ENCODE measurements around the gene DPP6.

The DPP6 gene

DNA sequence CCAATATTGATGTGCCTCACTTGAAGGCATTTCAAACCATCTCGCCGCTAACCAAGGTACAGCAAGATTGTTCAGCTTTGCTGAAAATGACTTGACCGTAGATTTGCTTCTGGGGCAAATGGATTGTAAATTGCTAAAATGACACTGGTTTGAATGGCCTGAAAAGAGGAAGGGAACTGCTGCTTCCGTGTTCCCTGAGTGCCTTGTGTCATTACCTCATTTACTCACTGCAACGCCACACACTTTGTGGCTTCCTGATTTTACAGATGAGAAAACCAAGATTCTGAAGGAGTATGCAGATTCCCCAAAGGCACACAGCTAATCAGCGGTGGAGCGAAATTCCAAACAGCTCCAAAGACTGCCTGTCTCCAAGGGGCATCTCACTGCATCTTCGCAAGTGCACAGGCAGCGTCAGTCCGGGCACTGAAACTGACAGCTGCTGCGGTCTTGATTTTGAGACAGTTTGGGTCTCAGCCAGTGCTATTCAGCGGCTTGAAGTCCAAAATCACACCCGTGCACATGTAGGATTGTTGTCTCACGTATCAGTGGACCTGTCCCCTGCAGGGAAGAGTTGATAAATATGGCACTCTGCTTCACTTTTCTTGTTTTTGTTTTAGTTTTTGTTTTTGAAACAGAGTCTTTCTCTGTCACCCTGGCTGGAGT lies 290.9 kb downstream of the DPP6 start:
- in situ Hi-C loops (cut with HindIII; ENCODE audit: low pct_unique_long_range_greater_than_20kb, low sequenced_read_pairs): no loop called here
- no peak for TF ChIP-seq JUND (IDR thresholded peaks at IDR 0.05; ENCODE audit: low read depth)
- no peak for DNase-seq (ENCODE audit: low read depth in 1 of 2, low spot score in 1 of 2)

GRCh38 chr7:154343778-154344412 lies 291.7 kb downstream of the DPP6 start:
- in situ Hi-C loops (cut with HindIII; ENCODE audit: low pct_unique_long_range_greater_than_20kb, low sequenced_read_pairs): no loop called here
- no peak for TF ChIP-seq JUND (IDR thresholded peaks at IDR 0.05; ENCODE audit: low read depth)
- DNase-seq (ENCODE audit: low read depth in 1 of 2, low spot score in 1 of 2): no peak

GRCh38 chr7:154345093-154345492 lies 292.9 kb downstream of the DPP6 start:
- in situ Hi-C loops (cut with HindIII; ENCODE audit: low pct_unique_long_range_greater_than_20kb, low sequenced_read_pairs): no loop called here
- no peak for DNase-seq (ENCODE audit: low read depth in 1 of 2, low spot score in 1 of 2)
- no peak for TF ChIP-seq JUND (IDR thresholded peaks at IDR 0.05; ENCODE audit: low read depth)

- DNase-seq (ENCODE audit: low read depth in 1 of 2, low spot score in 1 of 2): no peak
- in situ Hi-C loops (cut with HindIII; ENCODE audit: low pct_unique_long_range_greater_than_20kb, low sequenced_read_pairs): no loop called here
- TF ChIP-seq JUND (IDR thresholded peaks at IDR 0.05; ENCODE audit: low read depth): no peak
Measured at GRCh38 chr7:154347700-154348266, 295.6 kb downstream of the DPP6 start.

- in situ Hi-C loops (cut with HindIII; ENCODE audit: low pct_unique_long_range_greater_than_20kb, low sequenced_read_pairs): no loop called here
- DNase-seq (ENCODE audit: low read depth in 1 of 2, low spot score in 1 of 2): no peak
- no peak for TF ChIP-seq JUND (IDR thresholded peaks at IDR 0.05; ENCODE audit: low read depth)
Measured at GRCh38 chr7:154350892-154351291, 298.7 kb downstream of the DPP6 start.

DNA sequence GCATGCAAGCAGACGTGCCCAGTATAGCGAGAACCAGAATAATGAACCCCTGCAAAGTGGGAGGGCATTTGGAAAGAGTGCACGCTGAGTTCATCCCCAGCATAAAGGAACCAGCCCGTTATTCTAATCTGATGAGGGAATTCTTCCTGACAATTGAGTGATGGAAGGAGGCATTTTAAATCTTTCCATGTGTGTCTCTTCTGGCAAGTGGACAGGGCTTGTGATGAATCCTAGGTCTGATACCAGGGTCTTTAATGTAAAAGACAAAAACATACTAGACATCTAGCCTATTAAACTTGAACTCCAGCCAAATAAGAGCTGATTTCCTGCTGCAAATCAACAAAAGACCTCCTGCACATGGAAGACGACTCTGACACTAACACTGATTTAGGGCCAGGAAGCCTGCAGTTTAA lies 301.2 kb downstream of the DPP6 start:
- in situ Hi-C loops (cut with HindIII; ENCODE audit: low pct_unique_long_range_greater_than_20kb, low sequenced_read_pairs): no loop called here
- no peak for DNase-seq (ENCODE audit: low read depth in 1 of 2, low spot score in 1 of 2)
- no peak for TF ChIP-seq JUND (IDR thresholded peaks at IDR 0.05; ENCODE audit: low read depth)

- in situ Hi-C loops (cut with HindIII; ENCODE audit: low pct_unique_long_range_greater_than_20kb, low sequenced_read_pairs): no loop called here
- TF ChIP-seq JUND (IDR thresholded peaks at IDR 0.05; ENCODE audit: low read depth): no peak
- no peak for DNase-seq (ENCODE audit: low read depth in 1 of 2, low spot score in 1 of 2)
Measured at GRCh38 chr7:154364170-154364569, 312.0 kb downstream of the DPP6 start.

GRCh38 chr7:154371424-154371823 lies 319.2 kb downstream of the DPP6 start:
- TF ChIP-seq JUND (IDR thresholded peaks at IDR 0.05; ENCODE audit: low read depth): no peak
- in situ Hi-C loops (cut with HindIII; ENCODE audit: low pct_unique_long_range_greater_than_20kb, low sequenced_read_pairs): no loop called here
- DNase-seq (ENCODE audit: low read depth in 1 of 2, low spot score in 1 of 2): no peak

GRCh38 chr7:154372011-154372601 lies 319.9 kb downstream of the DPP6 start:
- DNase-seq (ENCODE audit: low read depth in 1 of 2, low spot score in 1 of 2): no peak
- no peak for TF ChIP-seq JUND (IDR thresholded peaks at IDR 0.05; ENCODE audit: low read depth)
- in situ Hi-C loops (cut with HindIII; ENCODE audit: low pct_unique_long_range_greater_than_20kb, low sequenced_read_pairs): no loop called here

- in situ Hi-C loops (cut with HindIII; ENCODE audit: low pct_unique_long_range_greater_than_20kb, low sequenced_read_pairs): no loop called here
- no peak for DNase-seq (ENCODE audit: low read depth in 1 of 2, low spot score in 1 of 2)
- TF ChIP-seq JUND (IDR thresholded peaks at IDR 0.05; ENCODE audit: low read depth): no peak
Measured at GRCh38 chr7:154373956-154374355, 321.8 kb downstream of the DPP6 start.

DNA sequence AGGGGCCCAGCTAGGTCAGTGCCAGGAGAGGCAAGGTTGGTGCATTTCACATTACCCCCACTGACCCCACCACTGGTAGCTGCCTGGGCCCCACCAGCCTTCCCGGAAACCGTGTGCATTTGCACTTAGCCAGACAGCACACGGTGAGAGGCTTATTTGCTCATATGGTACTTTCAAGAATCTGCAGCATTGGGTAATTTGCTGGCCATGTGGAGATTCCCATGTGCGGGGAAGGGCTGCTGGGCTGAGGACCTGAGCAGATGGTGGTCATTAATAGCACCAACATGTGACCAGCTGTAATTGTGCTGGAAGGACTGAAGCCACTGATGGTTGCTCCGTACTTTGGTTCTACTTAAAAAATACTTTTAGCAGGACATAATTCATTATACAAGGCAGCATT lies 323.8 kb downstream of the DPP6 start:
- no peak for DNase-seq (ENCODE audit: low read depth in 1 of 2, low spot score in 1 of 2)
- no peak for TF ChIP-seq JUND (IDR thresholded peaks at IDR 0.05; ENCODE audit: low read depth)
- in situ Hi-C loops (cut with HindIII; ENCODE audit: low pct_unique_long_range_greater_than_20kb, low sequenced_read_pairs): no loop called here

- in situ Hi-C loops (cut with HindIII; ENCODE audit: low pct_unique_long_range_greater_than_20kb, low sequenced_read_pairs): no loop called here
- no peak for DNase-seq (ENCODE audit: low read depth in 1 of 2, low spot score in 1 of 2)
Measured at GRCh38 chr7:154380771-154381170, 328.6 kb downstream of the DPP6 start.

DNA sequence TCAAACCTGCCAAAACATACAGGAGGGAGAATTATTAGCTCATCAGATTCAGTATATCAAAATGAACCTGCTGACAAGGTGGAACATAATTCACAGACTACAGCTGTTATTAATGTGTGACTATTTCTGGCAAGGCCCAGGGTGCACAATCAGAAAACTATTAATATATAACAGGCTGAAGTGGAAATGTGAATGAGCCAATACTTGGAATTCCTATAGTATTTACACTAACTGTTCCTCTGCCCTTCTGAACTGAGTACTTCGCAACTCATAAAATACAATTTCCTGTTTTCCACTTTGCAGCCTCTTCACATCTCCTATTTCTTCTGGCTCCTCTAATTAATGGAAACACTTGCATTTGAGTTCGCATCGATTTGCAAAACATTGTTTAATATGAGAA lies 330.8 kb downstream of the DPP6 start:
- TF ChIP-seq JUND (IDR thresholded peaks at IDR 0.05; ENCODE audit: low read depth): no peak
- in situ Hi-C loops (cut with HindIII; ENCODE audit: low pct_unique_long_range_greater_than_20kb, low sequenced_read_pairs): no loop called here
- DNase-seq (ENCODE audit: low read depth in 1 of 2, low spot score in 1 of 2): no peak

More at GRCh38 chr7:154380771-154381170, 328.6 kb downstream of the DPP6 start:
- TF ChIP-seq JUND (IDR thresholded peaks at IDR 0.05; ENCODE audit: low read depth): no peak
